OCI-LY7 (cell line): ENCODE data around the gene KNDC1. TPM values are rescaled to one million over a fixed set of nuclear protein-coding genes. Genes with fewer than 3 reads are reported as not detected.
"Not testable (repeated sequence)": the region's sequence is repeated elsewhere in the genome, so short reads cannot be mapped to it uniquely, and the experiment has no call there.

Experiments
- Bru-seq: library from RNA; stranded (reverse); fragments of 400-500 nt; gene quantifications from one replicate; lab custom pipeline; 2021; lab: Mats Ljungman, UMichigan
- BruChase-seq, 2 experiments: library from RNA; stranded (reverse); fragments of 400-500 nt; gene quantifications; one replicate each; lab custom pipeline; 2021; lab: Mats Ljungman, UMichigan
- BruUV-seq: library from RNA; stranded (reverse); fragments of 400-500 nt; replicated peaks from 2 replicates; lab custom pipeline; 2021; lab: Mats Ljungman, UMichigan
- CTCF ChIA-PET: fragments of 300-600 bp; sonication (Branson Sonifier 250); formaldehyde crosslinking; loops from one replicate; lab custom pipeline; 2022; ENCODE audit warnings: antibody characterized with exemption; ENCODE audit not compliant: unreplicated experiment; lab: Charles Lee
- POLR2A ChIA-PET: fragments of 300-600 bp; sonication (Branson Sonifier 250); formaldehyde crosslinking; loops from one replicate; lab custom pipeline; 2022; ENCODE audit warnings: antibody characterized with exemption; lab: Charles Lee
- DNase-seq: peaks from one replicate; pipeline ENCODE4 v3.0.0-alpha.2; 2015; ENCODE audit warnings: low spot score
- H2AFZ ChIP-seq: fragments of 200-600 bp; sonication (generic), shearing (Covaris generic); 2 replicates; pipeline ENCODE4 v1.6.1; 2014; ENCODE audit warnings: mild to moderate bottlenecking, antibody characterized with exemption, low read length, moderate library complexity
- H3K27ac ChIP-seq: fragments of 200-600 bp; sonication (generic); 2 replicates; pipeline ENCODE4 v1.5.1; 2014; ENCODE audit warnings: mixed run types, low read depth, mild to moderate bottlenecking, moderate library complexity, low read length, inconsistent platforms; ENCODE audit not compliant: poor library complexity, severe bottlenecking
- H3K36me3 ChIP-seq: fragments of 200-600 bp; sonication (generic); 2 replicates; pipeline ENCODE4 v1.6.1; 2014; ENCODE audit warnings: mild to moderate bottlenecking, antibody characterized with exemption, low read length, moderate library complexity, mixed read lengths; ENCODE audit not compliant: insufficient read depth
- H3K4me1 ChIP-seq: fragments of 200-600 bp; sonication (generic); 2 replicates; pipeline ENCODE4 v1.5.1; 2014; ENCODE audit warnings: mild to moderate bottlenecking, low read length; ENCODE audit not compliant: insufficient read depth, poor library complexity, severe bottlenecking
- H3K4me2 ChIP-seq: fragments of 200-600 bp; sonication (generic); 2 replicates; pipeline ENCODE4 v1.6.1; 2014; ENCODE audit warnings: mild to moderate bottlenecking, low read length
- H3K4me3 ChIP-seq: fragments of 200-600 bp; sonication (generic); 2 replicates; pipeline ENCODE4 v1.5.1; 2014; ENCODE audit warnings: mild to moderate bottlenecking, low read depth, low read length; ENCODE audit not compliant: poor library complexity, severe bottlenecking
- H3K79me2 ChIP-seq: fragments of 200-600 bp; sonication (generic); 2 replicates; pipeline ENCODE4 v1.6.1; 2016; ENCODE audit warnings: low read depth, mild to moderate bottlenecking, low read length, moderate library complexity, mixed read lengths; ENCODE audit not compliant: insufficient read depth
- H3K9me2 ChIP-seq: fragments of 200-600 bp; sonication (generic); 2 replicates; pipeline ENCODE4 v1.6.1; 2016; ENCODE audit warnings: mild to moderate bottlenecking, low read length, mixed read lengths; ENCODE audit not compliant: insufficient read depth
- H3K9me3 ChIP-seq: fragments of 200-600 bp; sonication (generic); 2 replicates; pipeline ENCODE4 v1.6.1; 2014; ENCODE audit warnings: mild to moderate bottlenecking, mixed run types, low read length, mixed read lengths
- H4K20me1 ChIP-seq: fragments of 200-600 bp; sonication (generic); 2 replicates; pipeline ENCODE4 v1.6.1; 2014; ENCODE audit warnings: mild to moderate bottlenecking, antibody characterized with exemption, low read length, moderate library complexity, mixed read lengths; ENCODE audit not compliant: insufficient read depth
- CTCF ChIP-seq: fragments of 200-600 bp; sonication (generic); conservative IDR thresholded peaks from 2 replicates; pipeline ENCODE4 v1.5.1; 2014; ENCODE audit warnings: mild to moderate bottlenecking, antibody characterized with exemption, low read length, moderate library complexity, mixed read lengths
- EZH2phosphoT487 ChIP-seq: fragments of 200-600 bp; sonication (generic); IDR thresholded peaks from 2 replicates; pipeline ENCODE4 v1.6.1; 2018; ENCODE audit warnings: low read depth, borderline replicate concordance, mild to moderate bottlenecking, mixed run types, antibody characterized with exemption, low read length, moderate library complexity, mixed read lengths
- intact Hi-C: fragments of 100-400 bp; cut with micrococcal nuclease; formaldehyde crosslinking; loops from one replicate; pipeline ENCODE4 v1.10.0; 2022; ENCODE audit not compliant: unreplicated experiment
- long read RNA-seq: library from polyadenylated mRNA; stranded (forward); transcript quantifications from one replicate; pipeline ENCODE4 v2.0.0, GENCODE V29; 2022
- total RNA-seq, 2 experiments: library from RNA; depleted of rRNA in 1 of 2; stranded (reverse); fragments of >200 nt in 1 of 2; shearing (Covaris generic) in 1 of 2; gene quantifications; 2 replicates each; pipeline ENCODE4 v1.2.3, GENCODE V29; 2014 to 2022

KNDC1 gene
- total RNA-seq (2014; rRNA removed; shearing (Covaris generic)) (not detected in 2 replicates), total RNA-seq (2022) (not detected in 2 replicates), Bru-seq, nascent RNA (not detected), BruChase-seq, experiment 1, labeled RNA remaining after a 6-hour chase (not detected), BruChase-seq, experiment 2, labeled RNA remaining after a 2-hour chase (percentile 1 among the genes with signal in this experiment)
- long read RNA-seq, result 0 reads

GRCh38 chr10:133159950-133160825 lies at the start of gene KNDC1:
Gene KNDC1, plus strand, starts transcription at chr10:133160219. Its CDS starts 249 bp downstream, at chr10:133160468.
- POLR2A ChIA-PET, result no interaction called here
- H3K4me3 ChIP-seq, result no peak within 1 kb of the TSS

GRCh38 chr10:133110609-133111275 lies 49.3 kb upstream of the KNDC1 start:
- no TSS peak for BruUV-seq
- Histone ChIP-seq H3K36me3 (no peaks in the 10 kb centered on the region), H3K9me2 (no peaks in the 10 kb centered on the region), H3K4me3 (no peak overlapping the region), H3K27ac (no peak overlapping the region), H3K4me1 (no peaks in the 10 kb centered on the region), H3K9me3 (no peaks in the 10 kb centered on the region), H2AFZ (no peak overlapping the region), H3K4me2 (no peak overlapping the region), H3K79me2 (no peaks in the 10 kb centered on the region), H4K20me1 (no peaks in the 10 kb centered on the region)
- DNase-seq, result no peak
- intact Hi-C loops, result no loop called here
- CTCF ChIA-PET, result no interaction called here
- TF ChIP-seq EZH2phosphoT487 (no peak), CTCF (no peak)
- POLR2A ChIA-PET, result no interaction called here

More at GRCh38 chr10:133159950-133160825, at the start of gene KNDC1:
- no peak within 1 kb of the TSS for H3K27ac ChIP-seq
- intact Hi-C loops, result no loop called here
- TF ChIP-seq CTCF (no peak), EZH2phosphoT487 (no peak)
- H3K9me3 ChIP-seq, result no peaks in the 10 kb centered on the region
- H2AFZ ChIP-seq, result no peak within 1 kb of the TSS
- DNase-seq, result no peak
- CTCF ChIA-PET, result no interaction called here
- no peaks in the 10 kb centered on the region for H4K20me1 ChIP-seq
- H3K4me2 ChIP-seq, result no peak within 1 kb of the TSS
- BruUV-seq, result no TSS peak
- no peaks in the 10 kb centered on the region for H3K4me1 ChIP-seq
- H3K36me3 ChIP-seq, result no peaks in the 10 kb centered on the region
- H3K79me2 ChIP-seq, result no peaks in the 10 kb centered on the region
- no peaks in the 10 kb centered on the region for H3K9me2 ChIP-seq

GRCh38 chr10:133111640-133112039 lies 48.4 kb upstream of the KNDC1 start:
- CTCF ChIA-PET, POLR2A ChIA-PET, H3K4me1 ChIP-seq, H3K9me3 ChIP-seq, H2AFZ ChIP-seq, H3K27ac ChIP-seq, H3K9me2 ChIP-seq, BruUV-seq, intact Hi-C loops, H3K36me3 ChIP-seq, H3K4me3 ChIP-seq, H3K79me2 ChIP-seq, DNase-seq, H4K20me1 ChIP-seq, H3K4me2 ChIP-seq: not testable (repeated sequence)
